HepG2 (cell line): Measurements from ENCODE around the gene MTRF1. TPM values are rescaled to one million over a fixed set of nuclear protein-coding genes. Genes with fewer than 3 reads are reported as not detected.
A peak's percentile ranks its signal among the peaks of the same experiment; 100 is the strongest.

Experiments
- BHLHE40 ChIP-seq: IDR thresholded peaks from 2 replicates; pipeline ENCODE4 v1.6.1; 2011; ENCODE audit warnings: low read length, improper control_type of control experiment
- HDAC1 ChIP-seq: sonication (generic); formaldehyde crosslinking; IDR thresholded peaks from 2 replicates; pipeline ENCODE4 v1.5.1; 2020; ENCODE audit warnings: mild to moderate bottlenecking, missing genetic modification reagents
- NR2C2 ChIP-seq: sonication (generic); formaldehyde crosslinking; IDR thresholded peaks from 2 replicates; pipeline ENCODE4 v1.4.0; 2020; ENCODE audit warnings: missing genetic modification reagents, mild to moderate bottlenecking, moderate library complexity, borderline replicate concordance
- RXRA ChIP-seq: sonication (generic); formaldehyde crosslinking; IDR thresholded peaks from 2 replicates; pipeline ENCODE4 v1.5.1; 2020; ENCODE audit warnings: missing genetic modification reagents
- ZNF3 ChIP-seq: IDR thresholded peaks from 2 replicates; pipeline ENCODE4 v1.7.0; 2017; ENCODE audit warnings: inconsistent platforms
- ZNF383 ChIP-seq: sonication (generic); formaldehyde crosslinking; IDR thresholded peaks from 2 replicates; pipeline ENCODE4 v1.4.0; 2020; ENCODE audit warnings: missing genetic modification reagents, mild to moderate bottlenecking, borderline replicate concordance
- ZNF546 ChIP-seq: sonication (generic); formaldehyde crosslinking; conservative IDR thresholded peaks from 2 replicates; pipeline ENCODE4 v1.8.1; 2023; ENCODE audit warnings: mild to moderate bottlenecking, missing genetic modification reagents
- ZNF558 ChIP-seq: sonication (generic); formaldehyde crosslinking; IDR thresholded peaks from 2 replicates; pipeline ENCODE4 v1.9.0; 2022; ENCODE audit warnings: mild to moderate bottlenecking, missing genetic modification reagents, borderline replicate concordance
- ZNF672 ChIP-seq: sonication (generic); formaldehyde crosslinking; IDR thresholded peaks from 2 replicates; pipeline ENCODE4 v1.8.1; 2022; ENCODE audit warnings: missing genetic modification reagents
- polyA plus RNA-seq, 8 experiments: library from polyadenylated mRNA; depleted of rRNA in 3 of 8; stranded (reverse) in 7 of 8; unstranded in 1 of 8; fragments of >200 nt; fragmentation: Illumina TruSeq in 4 of 8; extraction: Trizol in 4 of 8; gene quantifications; 2 replicates each; pipeline versions ENCODE4 v1.2.1 to v1.2.3, GENCODE V29; 2011 to 2016; ENCODE audit warnings: low read depth in 4 of 8, missing spikeins in 1 of 8, mixed read lengths in 1 of 8; ENCODE audit not compliant: insufficient read depth in 1 of 8
- total RNA-seq, 5 experiments: library from RNA; depleted of rRNA; stranded (reverse); fragments of >200 nt; fragmentation: Illumina TruSeq; extraction: Trizol; gene quantifications; 2 replicates each; pipeline ENCODE4 v1.2.3, GENCODE V29; 2016; ENCODE audit warnings: low read depth in 1 of 5
- TF ChIP-seq, protein P1 (sequence below): sonication (generic); formaldehyde crosslinking; IDR thresholded peaks from 2 replicates; pipeline ENCODE4 v1.8.0; 2022; ENCODE audit warnings: low read depth, missing genetic modification reagents
- TF ChIP-seq, protein P2 (sequence below), 2 experiments: fragments of 450-650 bp in 1 of 2; sonication (generic) in 1 of 2; formaldehyde crosslinking; IDR thresholded peaks; 2 replicates each; pipeline versions ENCODE4 v1.5.0 to v1.8.0; 2020 to 2022; ENCODE audit warnings: mild to moderate bottlenecking in 1 of 2, missing genetic modification reagents in 1 of 2
- TF ChIP-seq, protein P3 (sequence below): sonication (generic); formaldehyde crosslinking; IDR thresholded peaks from 2 replicates; pipeline ENCODE4 v1.5.0; 2020; ENCODE audit warnings: mild to moderate bottlenecking, missing genetic modification reagents
- TF ChIP-seq, protein P4 (sequence below): IDR thresholded peaks from 2 replicates; pipeline ENCODE4 v1.6.1; 2016; ENCODE audit warnings: missing compliant biosample characterization, missing genetic modification reagents, borderline replicate concordance

Gene MTRF1
- total and polyA plus RNA-seq, 2 of the 13 experiments (the other 11 are each of a cell fraction or from before 2014, with no cell fraction given): 21.6 to 27.2 TPM

DNA sequence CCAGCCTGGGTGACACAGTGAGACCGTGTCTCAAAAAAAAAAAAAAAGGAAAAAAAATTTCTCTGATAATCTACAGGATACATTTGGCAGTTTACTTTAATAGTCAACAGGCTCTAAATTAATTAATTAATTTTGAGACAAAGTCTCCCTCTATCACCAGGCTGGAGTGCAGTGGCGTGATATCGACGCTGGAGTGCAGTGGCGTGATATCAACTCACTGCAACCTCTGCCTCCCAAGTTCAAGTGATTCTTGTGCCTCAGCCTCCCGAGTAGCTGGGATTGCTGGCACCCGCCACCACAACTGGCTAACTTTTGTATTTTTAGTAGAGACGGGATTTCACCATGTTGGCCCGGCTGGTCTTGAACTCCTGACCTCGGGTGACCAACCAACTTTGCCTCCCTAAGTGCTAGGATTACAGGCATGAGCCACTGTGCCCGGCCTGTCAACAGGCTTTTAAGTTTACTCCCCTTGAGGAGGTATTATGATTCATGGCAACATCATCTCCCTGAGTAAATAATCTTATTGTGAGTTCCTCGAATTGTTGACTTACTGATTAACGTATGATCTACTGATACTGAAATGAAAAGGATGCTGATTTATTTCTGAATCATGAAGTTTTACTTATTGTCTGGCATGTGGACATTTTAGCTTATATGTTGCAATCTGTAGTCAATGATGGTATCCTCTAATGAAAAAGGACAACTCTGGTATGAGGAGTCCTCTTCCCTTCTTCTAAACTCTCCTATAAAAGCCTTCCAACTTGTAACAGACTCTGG lies 21.3 kb upstream of the MTRF1 start (continued):
- TF ChIP-seq, protein P1, sequence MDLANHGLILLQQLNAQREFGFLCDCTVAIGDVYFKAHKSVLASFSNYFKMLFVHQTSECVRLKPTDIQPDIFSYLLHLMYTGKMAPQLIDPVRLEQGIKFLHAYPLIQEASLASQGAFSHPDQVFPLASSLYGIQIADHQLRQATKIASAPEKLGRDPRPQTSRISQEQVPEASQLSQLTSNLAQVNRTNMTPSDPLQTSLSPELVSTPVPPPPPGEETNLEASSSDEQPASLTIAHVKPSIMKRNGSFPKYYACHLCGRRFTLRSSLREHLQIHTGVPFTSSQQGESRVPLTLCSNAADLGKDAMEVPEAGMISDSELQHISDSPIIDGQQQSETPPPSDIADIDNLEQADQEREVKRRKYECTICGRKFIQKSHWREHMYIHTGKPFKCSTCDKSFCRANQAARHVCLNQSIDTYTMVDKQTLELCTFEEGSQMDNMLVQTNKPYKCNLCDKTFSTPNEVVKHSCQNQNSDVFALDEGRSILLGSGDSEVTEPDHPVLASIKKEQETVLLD (CRISPR knock-in tag): no peak
- TF ChIP-seq ZNF546 (CRISPR knock-in tag) (no peak), BHLHE40 (peak; percentile 55; the same call in 1 of the 2 replicates), ZNF558 (CRISPR knock-in tag) (no peak), HDAC1 (CRISPR knock-in tag) (0 out of 2 replicates have a peak, but pooled peaks have one; percentile 15), NR2C2 (CRISPR knock-in tag) (no peak), ZNF3 (CRISPR knock-in tag) (no peak), RXRA (CRISPR knock-in tag) (peak; percentile 18; the same call in 1 of the 2 replicates), ZNF672 (CRISPR knock-in tag) (no peak), ZNF383 (CRISPR knock-in tag) (no peak)
- TF ChIP-seq, protein P2, sequence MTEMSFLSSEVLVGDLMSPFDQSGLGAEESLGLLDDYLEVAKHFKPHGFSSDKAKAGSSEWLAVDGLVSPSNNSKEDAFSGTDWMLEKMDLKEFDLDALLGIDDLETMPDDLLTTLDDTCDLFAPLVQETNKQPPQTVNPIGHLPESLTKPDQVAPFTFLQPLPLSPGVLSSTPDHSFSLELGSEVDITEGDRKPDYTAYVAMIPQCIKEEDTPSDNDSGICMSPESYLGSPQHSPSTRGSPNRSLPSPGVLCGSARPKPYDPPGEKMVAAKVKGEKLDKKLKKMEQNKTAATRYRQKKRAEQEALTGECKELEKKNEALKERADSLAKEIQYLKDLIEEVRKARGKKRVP (CRISPR knock-in tag; IDR thresholded peaks at IDR 0.05): peak in 1 of 2 experiments; percentile 40; a peak in 1 of 4 replicates
- TF ChIP-seq, protein P3, sequence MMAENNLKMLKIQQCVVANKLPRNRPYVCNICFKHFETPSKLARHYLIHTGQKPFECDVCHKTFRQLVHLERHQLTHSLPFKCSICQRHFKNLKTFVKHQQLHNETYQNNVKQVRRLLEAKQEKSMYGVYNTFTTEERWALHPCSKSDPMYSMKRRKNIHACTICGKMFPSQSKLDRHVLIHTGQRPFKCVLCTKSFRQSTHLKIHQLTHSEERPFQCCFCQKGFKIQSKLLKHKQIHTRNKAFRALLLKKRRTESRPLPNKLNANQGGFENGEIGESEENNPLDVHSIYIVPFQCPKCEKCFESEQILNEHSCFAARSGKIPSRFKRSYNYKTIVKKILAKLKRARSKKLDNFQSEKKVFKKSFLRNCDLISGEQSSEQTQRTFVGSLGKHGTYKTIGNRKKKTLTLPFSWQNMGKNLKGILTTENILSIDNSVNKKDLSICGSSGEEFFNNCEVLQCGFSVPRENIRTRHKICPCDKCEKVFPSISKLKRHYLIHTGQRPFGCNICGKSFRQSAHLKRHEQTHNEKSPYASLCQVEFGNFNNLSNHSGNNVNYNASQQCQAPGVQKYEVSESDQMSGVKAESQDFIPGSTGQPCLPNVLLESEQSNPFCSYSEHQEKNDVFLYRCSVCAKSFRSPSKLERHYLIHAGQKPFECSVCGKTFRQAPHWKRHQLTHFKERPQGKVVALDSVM (CRISPR knock-in tag): no peak
- TF ChIP-seq, protein P4, sequence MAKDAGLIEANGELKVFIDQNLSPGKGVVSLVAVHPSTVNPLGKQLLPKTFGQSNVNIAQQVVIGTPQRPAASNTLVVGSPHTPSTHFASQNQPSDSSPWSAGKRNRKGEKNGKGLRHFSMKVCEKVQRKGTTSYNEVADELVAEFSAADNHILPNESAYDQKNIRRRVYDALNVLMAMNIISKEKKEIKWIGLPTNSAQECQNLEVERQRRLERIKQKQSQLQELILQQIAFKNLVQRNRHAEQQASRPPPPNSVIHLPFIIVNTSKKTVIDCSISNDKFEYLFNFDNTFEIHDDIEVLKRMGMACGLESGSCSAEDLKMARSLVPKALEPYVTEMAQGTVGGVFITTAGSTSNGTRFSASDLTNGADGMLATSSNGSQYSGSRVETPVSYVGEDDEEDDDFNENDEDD (CRISPR knock-in tag): no peak
